LNCaP clone FGC (cell line): ENCODE results near the gene TEKTIP1.

ENCODE experiments used
- DNase-seq: peaks from one replicate; pipeline ENCODE4 v3.0.0-alpha.2; 2011; ENCODE audit warnings: low read depth
- H3K4me3 ChIP-seq: 2 replicates; pipeline ENCODE4 v1.5.1; 2011; ENCODE audit warnings: mild to moderate bottlenecking, low read depth, low read length, control low read depth
- TF ChIP-seq, protein P1 (sequence below): IDR thresholded peaks from 2 replicates; pipeline ENCODE4 v1.5.1; 2012; ENCODE audit warnings: mild to moderate bottlenecking; ENCODE audit not compliant: control insufficient read depth, insufficient read depth; ENCODE audit errors: extremely low read depth

The TEKTIP1 gene

DNA sequence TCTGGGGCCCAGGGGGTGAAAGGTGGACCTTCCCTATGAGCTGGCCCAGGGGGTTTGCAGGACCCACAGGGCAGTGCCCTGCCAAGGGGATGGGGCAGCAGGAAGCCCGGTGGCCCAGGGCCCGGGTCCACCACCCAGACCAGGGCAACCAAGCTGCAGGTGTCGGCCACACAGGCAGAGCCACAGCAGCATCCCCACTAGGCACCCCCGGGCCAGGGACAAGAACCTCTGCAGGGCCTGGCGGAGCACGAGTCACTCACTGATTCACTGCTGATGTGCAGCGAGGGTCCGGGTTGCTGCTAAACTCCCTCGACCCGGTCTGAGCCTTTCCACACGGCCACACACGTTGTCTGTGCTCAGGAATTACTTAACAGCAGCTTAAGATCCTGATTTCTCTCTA lies 24.0 kb upstream of the TEKTIP1 start:
- TF ChIP-seq, protein P1, sequence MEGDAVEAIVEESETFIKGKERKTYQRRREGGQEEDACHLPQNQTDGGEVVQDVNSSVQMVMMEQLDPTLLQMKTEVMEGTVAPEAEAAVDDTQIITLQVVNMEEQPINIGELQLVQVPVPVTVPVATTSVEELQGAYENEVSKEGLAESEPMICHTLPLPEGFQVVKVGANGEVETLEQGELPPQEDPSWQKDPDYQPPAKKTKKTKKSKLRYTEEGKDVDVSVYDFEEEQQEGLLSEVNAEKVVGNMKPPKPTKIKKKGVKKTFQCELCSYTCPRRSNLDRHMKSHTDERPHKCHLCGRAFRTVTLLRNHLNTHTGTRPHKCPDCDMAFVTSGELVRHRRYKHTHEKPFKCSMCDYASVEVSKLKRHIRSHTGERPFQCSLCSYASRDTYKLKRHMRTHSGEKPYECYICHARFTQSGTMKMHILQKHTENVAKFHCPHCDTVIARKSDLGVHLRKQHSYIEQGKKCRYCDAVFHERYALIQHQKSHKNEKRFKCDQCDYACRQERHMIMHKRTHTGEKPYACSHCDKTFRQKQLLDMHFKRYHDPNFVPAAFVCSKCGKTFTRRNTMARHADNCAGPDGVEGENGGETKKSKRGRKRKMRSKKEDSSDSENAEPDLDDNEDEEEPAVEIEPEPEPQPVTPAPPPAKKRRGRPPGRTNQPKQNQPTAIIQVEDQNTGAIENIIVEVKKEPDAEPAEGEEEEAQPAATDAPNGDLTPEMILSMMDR = no peak
- H3K4me3 ChIP-seq = no peak overlapping the region
- DNase-seq = no peak

DNA sequence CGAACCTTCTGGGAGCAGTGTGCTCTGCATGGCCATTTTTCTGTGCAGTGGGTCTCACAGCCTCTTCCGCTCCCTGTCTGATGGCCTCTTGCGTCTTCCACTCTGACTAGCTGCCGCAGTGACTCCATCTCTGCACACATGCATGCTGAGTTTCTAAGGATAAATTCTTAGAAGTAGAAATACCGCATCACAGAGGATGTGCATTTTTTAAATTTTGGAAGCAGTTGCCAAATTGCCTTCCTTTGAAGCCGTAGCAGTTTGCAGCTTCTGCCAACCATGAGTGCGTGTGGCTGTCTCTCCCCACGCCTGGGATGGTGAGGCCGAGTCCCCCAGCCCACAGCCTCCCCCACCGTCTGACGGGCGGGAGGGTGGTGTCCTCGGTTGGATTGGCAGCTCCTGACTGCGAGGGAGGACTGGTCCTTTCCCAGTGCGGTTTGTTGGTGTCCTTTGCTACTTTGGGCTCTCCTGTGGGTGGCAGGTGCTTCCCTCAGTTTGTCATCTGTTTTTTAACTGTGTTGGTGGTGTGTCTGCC lies 23.0 kb upstream of the TEKTIP1 start:
- no peak for DNase-seq
- H3K4me3 ChIP-seq = no peak overlapping the region
- TF ChIP-seq, protein P1 = no peak

DNA sequence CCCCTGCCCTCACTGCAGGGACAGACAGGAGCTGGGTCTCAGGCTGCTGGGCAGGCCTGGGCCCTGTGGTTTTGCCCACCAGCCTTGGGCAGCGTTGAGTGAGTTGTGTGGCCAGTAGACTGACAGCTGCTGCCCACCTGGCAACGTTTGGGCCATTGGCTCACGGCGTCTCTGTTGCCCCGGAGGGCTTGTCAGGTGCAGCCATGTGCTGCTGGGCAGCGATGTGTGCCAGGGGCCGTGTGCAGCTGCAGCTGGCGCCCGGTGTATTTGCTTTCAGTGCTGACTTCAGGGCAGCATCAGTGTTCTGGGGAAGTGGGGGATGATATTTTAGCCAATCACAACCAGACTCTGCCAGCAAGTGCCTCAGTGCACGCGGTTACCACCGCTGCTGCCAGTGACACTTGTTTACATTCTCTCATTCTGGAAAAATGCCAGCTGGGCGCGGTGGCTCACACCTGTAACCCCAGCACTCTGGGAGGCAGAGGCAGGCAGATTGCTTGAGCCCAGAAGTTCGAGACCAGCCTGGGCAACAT lies 22.2 kb upstream of the TEKTIP1 start:
- H3K4me3 ChIP-seq = no peak overlapping the region
- TF ChIP-seq, protein P1 = no peak
- peak; percentile 28 for DNase-seq

DNA sequence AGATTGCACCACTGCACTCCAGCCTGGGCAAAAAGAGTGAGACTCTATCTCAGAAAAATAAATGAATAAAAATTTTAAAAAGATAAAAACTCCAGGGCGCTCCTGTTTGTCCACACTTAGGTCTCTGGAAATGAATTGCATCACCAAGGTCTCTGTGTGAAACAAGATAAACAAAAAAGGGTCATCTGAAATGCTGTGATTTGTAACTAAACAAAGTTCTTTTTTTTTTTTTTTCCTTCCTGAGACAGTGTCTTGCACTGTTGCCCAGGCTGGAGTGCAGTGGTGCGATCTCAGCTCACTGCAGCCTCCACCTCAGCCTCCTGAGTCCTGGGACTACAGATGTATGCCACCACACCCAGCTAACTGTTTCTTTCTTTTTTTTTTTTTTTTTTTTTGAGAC lies 21.3 kb upstream of the TEKTIP1 start:
- TF ChIP-seq, protein P1 = no peak
- no peak for DNase-seq
- H3K4me3 ChIP-seq = no peak overlapping the region

DNA sequence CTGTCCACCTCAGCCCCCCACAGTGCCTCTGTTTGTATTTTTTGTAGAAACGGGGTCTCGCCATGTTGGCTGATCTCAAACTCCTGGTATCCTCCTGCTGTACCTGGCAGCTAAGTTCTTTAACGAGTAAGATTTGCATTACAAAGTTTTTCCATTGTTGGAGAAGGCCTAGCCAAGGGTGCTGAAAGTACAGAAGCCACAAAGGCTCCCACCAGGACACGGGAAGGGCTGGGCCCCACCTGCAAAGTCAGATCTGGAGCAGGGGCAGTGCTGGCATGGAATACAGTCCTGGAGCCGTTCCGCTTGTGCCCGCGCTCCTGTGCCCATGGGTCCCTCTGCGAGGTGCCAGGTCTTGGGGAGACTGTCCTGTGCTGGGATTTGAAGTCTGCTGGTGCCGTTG lies 20.7 kb upstream of the TEKTIP1 start:
- TF ChIP-seq, protein P1 = no peak
- DNase-seq = no peak
- no peak overlapping the region for H3K4me3 ChIP-seq

DNA sequence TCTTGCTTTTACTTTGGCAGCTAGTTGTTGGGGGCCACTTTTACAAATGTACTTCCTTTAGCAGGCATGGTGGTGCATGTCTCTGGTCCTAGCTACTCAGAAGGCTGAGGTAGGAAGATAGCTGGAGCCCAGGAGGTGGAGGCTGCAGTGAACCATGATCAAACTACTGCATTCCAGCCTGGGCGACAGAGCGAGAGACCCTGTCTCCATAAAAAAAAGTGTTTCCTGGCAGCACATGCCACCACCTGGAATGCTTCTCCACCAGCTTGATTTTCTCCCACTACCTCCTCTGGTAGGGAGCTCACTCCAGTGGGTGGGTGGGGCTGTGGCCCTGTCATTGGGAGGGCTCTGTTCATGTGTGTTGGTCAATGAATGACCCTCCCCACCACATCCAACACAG lies 20.3 kb upstream of the TEKTIP1 start:
- TF ChIP-seq, protein P1 = no peak
- no peak for DNase-seq
- H3K4me3 ChIP-seq = no peak overlapping the region

DNA sequence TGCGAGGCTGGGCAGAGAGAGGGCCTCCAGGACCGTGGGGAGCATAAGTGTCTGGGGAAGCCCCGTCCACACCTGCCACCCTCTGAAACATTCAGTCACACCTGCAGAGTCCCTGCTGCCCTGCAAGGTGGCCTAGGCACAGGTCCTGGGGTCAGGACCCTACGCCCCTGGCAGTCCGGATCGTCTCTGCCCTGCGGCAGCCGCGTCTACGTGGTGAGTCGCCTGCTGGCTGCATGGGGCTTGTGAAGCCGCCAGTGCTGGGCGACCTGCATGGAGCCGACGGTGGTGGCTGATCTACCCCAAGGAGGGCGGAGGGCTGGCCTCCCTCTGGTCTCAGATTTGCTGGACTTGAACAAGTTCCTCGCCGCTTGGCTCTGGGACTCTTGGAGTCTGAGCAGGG lies 19.8 kb upstream of the TEKTIP1 start:
- TF ChIP-seq, protein P1 = no peak
- H3K4me3 ChIP-seq = no peak overlapping the region
- DNase-seq = no peak
